Progenitor cell of endocrine pancreas (in vitro differentiated cells): ENCODE measurements around the gene GATAD2B. TPM values are rescaled to one million over a fixed set of nuclear protein-coding genes. Genes with fewer than 3 reads are reported as not detected.

Source experiments
- DNase-seq: peaks from one replicate; pipeline ENCODE4 v3.0.0; 2021; ENCODE audit warnings: low spot score; ENCODE audit not compliant: unreplicated experiment
- H3K27ac Mint-ChIP-seq: 2 replicates; pipeline ENCODE4 v1.8.0; 2021; ENCODE audit warnings: mild to moderate bottlenecking, moderate library complexity, mixed read lengths
- H3K27me3 Mint-ChIP-seq: 2 replicates; pipeline ENCODE4 v1.8.0; 2021; ENCODE audit warnings: mixed read lengths
- H3K36me3 Mint-ChIP-seq: 2 replicates; pipeline ENCODE4 v1.8.0; 2022; ENCODE audit warnings: mixed read lengths; ENCODE audit not compliant: insufficient read depth
- H3K4me1 Mint-ChIP-seq: 2 replicates; pipeline ENCODE4 v1.8.0; 2021; ENCODE audit warnings: low read depth, mixed read lengths
- H3K4me3 Mint-ChIP-seq: 2 replicates; pipeline ENCODE4 v1.8.0; 2021; ENCODE audit warnings: low read depth, mild to moderate bottlenecking, moderate library complexity, mixed read lengths
- H3K9me3 Mint-ChIP-seq: 2 replicates; pipeline ENCODE4 v1.8.0; 2021; ENCODE audit warnings: low read depth, mixed read lengths
- CTCF ChIP-seq: fragments of 200-600 bp; sonication (generic); IDR thresholded peaks from one replicate; pipeline ENCODE4 v1.5.0; 2021; ENCODE audit warnings: antibody characterized with exemption, mild to moderate bottlenecking; ENCODE audit not compliant: unreplicated experiment
- total RNA-seq: library from RNA; stranded (reverse); gene quantifications from 2 replicates; pipeline ENCODE4 v1.2.1, GENCODE V29; 2021

The GATAD2B gene
- total RNA-seq, 1 donor from 2014 or later: 52.6 TPM

- DNase-seq: no peak
- Mint-ChIP-seq H3K4me1 (no peaks in the 10 kb centered on the region), H3K36me3 (peaks cover 6% of the 10 kb centered on the region), H3K27me3 (no peaks in the 10 kb centered on the region), H3K9me3 (no peaks in the 10 kb centered on the region), H3K4me3 (no peak overlapping the region), H3K27ac (no peak overlapping the region)
- no peak for TF ChIP-seq CTCF
Observed at GRCh38 chr1:153933430-153933829, 10.7 kb upstream of the GATAD2B start.

- Mint-ChIP-seq H3K9me3 (no peaks in the 10 kb centered on the region), H3K27ac (no peak overlapping the region), H3K27me3 (no peaks in the 10 kb centered on the region), H3K36me3 (peaks cover 6% of the 10 kb centered on the region), H3K4me3 (no peak overlapping the region), H3K4me1 (no peaks in the 10 kb centered on the region)
- no peak for DNase-seq
- TF ChIP-seq CTCF: no peak
Observed at GRCh38 chr1:153932156-153933131, 9.7 kb upstream of the GATAD2B start.

GRCh38 chr1:153929981-153930948 lies 7.5 kb upstream of the GATAD2B start:
- Mint-ChIP-seq H3K36me3 (peaks cover 1% of the 10 kb centered on the region), H3K4me3 (no peak overlapping the region), H3K4me1 (no peaks in the 10 kb centered on the region), H3K27me3 (no peaks in the 10 kb centered on the region), H3K9me3 (no peaks in the 10 kb centered on the region), H3K27ac (no peak overlapping the region)
- DNase-seq: no peak
- TF ChIP-seq CTCF: no peak

GRCh38 chr1:153929426-153929825 lies 6.7 kb upstream of the GATAD2B start:
- Mint-ChIP-seq H3K9me3 (no peaks in the 10 kb centered on the region), H3K36me3 (peaks cover 1% of the 10 kb centered on the region), H3K4me1 (no peaks in the 10 kb centered on the region), H3K27me3 (no peaks in the 10 kb centered on the region), H3K27ac (peak overlapping the region; percentile 25), H3K4me3 (no peak overlapping the region)
- TF ChIP-seq CTCF: no peak
- no peak for DNase-seq

GRCh38 chr1:153928791-153929341 lies 6.1 kb upstream of the GATAD2B start:
- Mint-ChIP-seq H3K4me1 (peaks cover under 1% of the 10 kb centered on the region), H3K4me3 (no peak overlapping the region), H3K9me3 (no peaks in the 10 kb centered on the region), H3K27ac (peak overlapping the region; percentile 25), H3K36me3 (peaks cover 1% of the 10 kb centered on the region), H3K27me3 (no peaks in the 10 kb centered on the region)
- TF ChIP-seq CTCF: no peak
- no peak for DNase-seq
